Right forelimb (tissue), 1 donor: ENCODE data around the gene MAGEA1.
"Not testable (repeated sequence)": the region's sequence is repeated elsewhere in the genome, so short reads cannot be mapped to it uniquely, and the experiment has no call there.

Source experiments
- DNase-seq: peaks from one replicate; pipeline ENCODE4 v3.0.0-alpha.2; 2018

The MAGEA1 gene

GRCh38 chrX:153179131-153179530, at the start of gene MAGEA1:
Gene MAGEA1 (plus strand): TSS chrX:153179284. CDS start chrX:153182390, 3,106 bp downstream.
- DNase-seq = no peak

GRCh38 chrX:153132924-153133323, 46.2 kb upstream of the MAGEA1 start:
- DNase-seq = not testable (repeated sequence)

GRCh38 chrX:153139074-153139473, 40.0 kb upstream of the MAGEA1 start:
- not testable (repeated sequence) for DNase-seq

- not testable (repeated sequence) for DNase-seq
These were observed 32.8 kb upstream of the MAGEA1 start for GRCh38 chrX:153146288-153146687.

GRCh38 chrX:153153516-153153915, 25.6 kb upstream of the MAGEA1 start:
- DNase-seq = no peak

GRCh38 chrX:153157450-153157849, 21.6 kb upstream of the MAGEA1 start:
- no peak for DNase-seq

GRCh38 chrX:153158319-153158718, 20.8 kb upstream of the MAGEA1 start:
- DNase-seq = no peak

GRCh38 chrX:153161952-153162351, 17.1 kb upstream of the MAGEA1 start:
- no peak for DNase-seq

- no peak for DNase-seq
These were observed 14.4 kb upstream of the MAGEA1 start for GRCh38 chrX:153164733-153165132.

- not testable (repeated sequence) for DNase-seq
These were observed 10.7 kb upstream of the MAGEA1 start for GRCh38 chrX:153168423-153168822.

- DNase-seq = no peak
These were observed 2.7 kb downstream of the MAGEA1 start for GRCh38 chrX:153181822-153182221.

GRCh38 chrX:153184787-153185186, 5.7 kb downstream of the MAGEA1 start:
- no peak for DNase-seq

- DNase-seq = no peak
These were observed 11.3 kb downstream of the MAGEA1 start for GRCh38 chrX:153190381-153190780.

GRCh38 chrX:153200462-153200861, 21.4 kb downstream of the MAGEA1 start:
- DNase-seq = no peak

GRCh38 chrX:153206425-153207046, 27.5 kb downstream of the MAGEA1 start:
- DNase-seq = no peak

- DNase-seq = no peak
These were observed 30.3 kb downstream of the MAGEA1 start for GRCh38 chrX:153209347-153209746.

- no peak for DNase-seq
These were observed 35.9 kb downstream of the MAGEA1 start for GRCh38 chrX:153214934-153215333.

- DNase-seq = no peak
These were observed 37.8 kb downstream of the MAGEA1 start for GRCh38 chrX:153216926-153217325.

GRCh38 chrX:153225438-153226098, 46.5 kb downstream of the MAGEA1 start:
- no peak for DNase-seq

- DNase-seq = no peak
These were observed 47.5 kb downstream of the MAGEA1 start for GRCh38 chrX:153226344-153227185.
